HepG2 (cell line): ENCODE measurements around the gene HYAL1.

ENCODE experiments used
- ETV5 ChIP-seq: IDR thresholded peaks from 2 replicates; pipeline ENCODE4 v1.6.1; 2018; ENCODE audit warnings: missing biosample characterization, missing genetic modification reagents, inconsistent platforms, borderline replicate concordance
- HNF4A ChIP-seq: sonication (generic); formaldehyde crosslinking; IDR thresholded peaks from 2 replicates; pipeline ENCODE4 v1.4.0; 2020; ENCODE audit warnings: missing genetic modification reagents
- KLF16 ChIP-seq, 2 experiments: sonication (generic) in 1 of 2; formaldehyde crosslinking in 1 of 2; IDR thresholded peaks; 2 replicates each; pipeline versions ENCODE4 v1.6.1 to v1.8.0; 2016 to 2023; ENCODE audit warnings: missing genetic modification reagents in 2 of 2, missing compliant biosample characterization in 1 of 2
- NCOA5 ChIP-seq: sonication (generic); formaldehyde crosslinking; IDR thresholded peaks from 2 replicates; pipeline ENCODE4 v1.4.0; 2020; ENCODE audit warnings: missing genetic modification reagents
- NFRKB ChIP-seq: fragments of 450-650 bp; IDR thresholded peaks from 2 replicates; pipeline ENCODE4 v1.6.1; 2017
- POLR2A ChIP-seq, 2 experiments: IDR thresholded peaks; 2 replicates each; pipeline ENCODE4 v1.6.1; 2011; ENCODE audit warnings: low read depth in 2 of 2, low read length in 2 of 2, mild to moderate bottlenecking in 1 of 2, moderate library complexity in 1 of 2; ENCODE audit not compliant: insufficient read depth in 1 of 2
- POLR2G ChIP-seq: fragments of 200-400 bp; formaldehyde crosslinking; IDR thresholded peaks from 2 replicates; pipeline ENCODE4 v1.6.1; 2018; ENCODE audit warnings: mild to moderate bottlenecking, low read depth, low read length, moderate library complexity
- RCOR2 ChIP-seq: IDR thresholded peaks from 2 replicates; pipeline ENCODE4 v1.6.1; 2016; ENCODE audit warnings: missing biosample characterization, missing genetic modification reagents
- SOX13 ChIP-seq, 3 experiments: fragments of 450-650 bp in 1 of 3; sonication (generic) in 1 of 3; formaldehyde crosslinking in 1 of 3; IDR thresholded peaks in 2 of 3; conservative IDR thresholded peaks in 1 of 3; 2 replicates each; pipeline versions ENCODE4 v1.5.0 to v1.6.1; 2016 to 2020; ENCODE audit warnings: antibody characterized with exemption in 1 of 3, mild to moderate bottlenecking in 1 of 3, missing compliant biosample characterization in 1 of 3, missing genetic modification reagents in 1 of 3, moderate library complexity in 1 of 3
- TOPORS ChIP-seq: sonication (generic); formaldehyde crosslinking; IDR thresholded peaks from 2 replicates; pipeline ENCODE4 v1.8.0; 2023; ENCODE audit warnings: mild to moderate bottlenecking, missing genetic modification reagents
- ZBTB21 ChIP-seq: sonication (generic); formaldehyde crosslinking; IDR thresholded peaks from 2 replicates; pipeline ENCODE4 v1.4.0; 2020; ENCODE audit warnings: missing genetic modification reagents
- ZFP36 ChIP-seq: fragments of 150-350 bp; IDR thresholded peaks from 2 replicates; pipeline ENCODE4 v1.6.1; 2018; ENCODE audit warnings: borderline replicate concordance, low read length, low read depth; ENCODE audit not compliant: partially characterized antibody
- ZNF672 ChIP-seq: sonication (generic); formaldehyde crosslinking; IDR thresholded peaks from 2 replicates; pipeline ENCODE4 v1.8.1; 2022; ENCODE audit warnings: missing genetic modification reagents
- TF ChIP-seq, protein P1 (sequence below): sonication (generic); formaldehyde crosslinking; IDR thresholded peaks from 2 replicates; pipeline ENCODE4 v1.5.0; 2020; ENCODE audit warnings: mild to moderate bottlenecking, missing genetic modification reagents, moderate library complexity

DNA sequence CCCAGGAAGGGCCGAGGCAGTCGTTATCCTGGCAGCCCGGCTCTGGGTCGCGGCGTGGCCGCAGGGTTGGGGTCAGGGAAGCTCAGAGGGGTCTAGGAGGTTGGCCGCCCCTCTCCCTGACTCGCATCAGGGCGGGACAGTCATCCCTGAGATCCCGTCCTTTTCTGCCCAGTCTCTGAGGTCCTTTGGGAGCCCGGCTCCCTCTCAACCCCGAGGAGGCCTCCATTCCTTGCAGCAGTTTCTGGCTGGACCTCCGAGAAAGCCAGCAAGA lies 18.7 kb upstream of the HYAL1 start:
- TF ChIP-seq, protein P1, sequence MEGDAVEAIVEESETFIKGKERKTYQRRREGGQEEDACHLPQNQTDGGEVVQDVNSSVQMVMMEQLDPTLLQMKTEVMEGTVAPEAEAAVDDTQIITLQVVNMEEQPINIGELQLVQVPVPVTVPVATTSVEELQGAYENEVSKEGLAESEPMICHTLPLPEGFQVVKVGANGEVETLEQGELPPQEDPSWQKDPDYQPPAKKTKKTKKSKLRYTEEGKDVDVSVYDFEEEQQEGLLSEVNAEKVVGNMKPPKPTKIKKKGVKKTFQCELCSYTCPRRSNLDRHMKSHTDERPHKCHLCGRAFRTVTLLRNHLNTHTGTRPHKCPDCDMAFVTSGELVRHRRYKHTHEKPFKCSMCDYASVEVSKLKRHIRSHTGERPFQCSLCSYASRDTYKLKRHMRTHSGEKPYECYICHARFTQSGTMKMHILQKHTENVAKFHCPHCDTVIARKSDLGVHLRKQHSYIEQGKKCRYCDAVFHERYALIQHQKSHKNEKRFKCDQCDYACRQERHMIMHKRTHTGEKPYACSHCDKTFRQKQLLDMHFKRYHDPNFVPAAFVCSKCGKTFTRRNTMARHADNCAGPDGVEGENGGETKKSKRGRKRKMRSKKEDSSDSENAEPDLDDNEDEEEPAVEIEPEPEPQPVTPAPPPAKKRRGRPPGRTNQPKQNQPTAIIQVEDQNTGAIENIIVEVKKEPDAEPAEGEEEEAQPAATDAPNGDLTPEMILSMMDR (CRISPR knock-in tag) = no peak
- TF ChIP-seq ZFP36 (no peak), SOX13 (IDR thresholded peaks at IDR 0.05) (no peak), SOX13 (CRISPR knock-in tag; conservative IDR thresholded peaks at IDR 0.05 in 1 of 2, IDR thresholded peaks at IDR 0.05 in 1 of 2) (no peak), ETV5 (CRISPR knock-in tag) (no peak), POLR2A (IDR thresholded peaks at IDR 0.05; ENCODE audit: insufficient read depth in 1 of 2, low read depth in 2 of 2, low read length in 2 of 2) (peak in 1 of 2 experiments; percentile 74; a peak in 2 of 4 replicates), ZNF672 (CRISPR knock-in tag) (no peak), POLR2G (peak; percentile 79), TOPORS (CRISPR knock-in tag) (no peak), KLF16 (CRISPR knock-in tag; IDR thresholded peaks at IDR 0.05) (no peak), NCOA5 (CRISPR knock-in tag) (no peak), NFRKB (no peak), ZBTB21 (no peak), HNF4A (no peak), RCOR2 (CRISPR knock-in tag) (no peak)
